ENCODE data around the gene KRT14. TPM values are rescaled to one million over a fixed set of nuclear protein-coding genes. Genes with fewer than 3 reads are reported as not detected.
"Not testable (repeated sequence)": the region's sequence is repeated elsewhere in the genome, so short reads cannot be mapped to it uniquely, and the experiment has no call there.

KRT14 gene
- total and polyA plus RNA-seq, 2 donors = 0.14 TPM; not detected in 1

- Histone ChIP-seq H3K4me1 (ENCODE audit: insufficient read depth) (no peaks in the 10 kb centered on the region), H3K27ac (ENCODE audit: low read depth) (no peak overlapping the region), H3K4me3 (ENCODE audit: low read depth, low read length) (no peak overlapping the region), H3K36me3 (ENCODE audit: insufficient read depth) (no peaks in the 10 kb centered on the region)
- WGBS = 84% methylated on average over 18 of the region's 20 CpGs
- DNase-seq (ENCODE audit: extremely low spot score) = no peak
Observed at GRCh38 chr17:41619036-41619926, 32.6 kb upstream of the KRT14 start.

- no peaks in the 10 kb centered on the region for H3K4me1 ChIP-seq (ENCODE audit: insufficient read depth)
- no peak overlapping the region for H3K27ac ChIP-seq (ENCODE audit: low read depth)
- 64% methylated on average over 13 of the region's 13 CpGs for WGBS
- DNase-seq (ENCODE audit: extremely low spot score) = no peak
- H3K36me3 ChIP-seq (ENCODE audit: insufficient read depth) = no peaks in the 10 kb centered on the region
- H3K4me3 ChIP-seq (ENCODE audit: low read depth, low read length) = no peak overlapping the region
Observed at GRCh38 chr17:41618341-41619035, 31.8 kb upstream of the KRT14 start.

GRCh38 chr17:41617698-41618097, 31.0 kb upstream of the KRT14 start:
- no peak for DNase-seq (ENCODE audit: extremely low spot score)
- Histone ChIP-seq H3K27ac (ENCODE audit: low read depth) (no peak overlapping the region), H3K4me1 (ENCODE audit: insufficient read depth) (no peaks in the 10 kb centered on the region), H3K4me3 (ENCODE audit: low read depth, low read length) (no peak overlapping the region), H3K36me3 (ENCODE audit: insufficient read depth) (no peaks in the 10 kb centered on the region)
- WGBS = 66% methylated on average over 11 of the region's 11 CpGs

- Histone ChIP-seq H3K4me1 (ENCODE audit: insufficient read depth) (no peaks in the 10 kb centered on the region), H3K36me3 (ENCODE audit: insufficient read depth) (no peaks in the 10 kb centered on the region), H3K4me3 (ENCODE audit: low read depth, low read length) (no peak overlapping the region), H3K27ac (ENCODE audit: low read depth) (no peak overlapping the region)
- no peak for DNase-seq (ENCODE audit: extremely low spot score)
- 86% methylated on average over 3 of the region's 3 CpGs for WGBS
Observed at GRCh38 chr17:41617136-41617535, 30.4 kb upstream of the KRT14 start.

- 78% methylated on average over 4 of the region's 4 CpGs for WGBS
- H3K36me3 ChIP-seq (ENCODE audit: insufficient read depth); DNase-seq (ENCODE audit: extremely low spot score); H3K4me3 ChIP-seq (ENCODE audit: low read depth, low read length); H3K27ac ChIP-seq (ENCODE audit: low read depth); H3K4me1 ChIP-seq (ENCODE audit: insufficient read depth): not testable (repeated sequence)
Observed at GRCh38 chr17:41616486-41616885, 29.8 kb upstream of the KRT14 start.

- no peak for DNase-seq (ENCODE audit: extremely low spot score)
- 29% methylated on average over 7 of the region's 7 CpGs for WGBS
- H3K4me3 ChIP-seq (ENCODE audit: low read depth, low read length) = no peak overlapping the region
- H3K27ac ChIP-seq (ENCODE audit: low read depth) = no peak overlapping the region
- no peaks in the 10 kb centered on the region for H3K36me3 ChIP-seq (ENCODE audit: insufficient read depth)
- H3K4me1 ChIP-seq (ENCODE audit: insufficient read depth) = no peaks in the 10 kb centered on the region
Observed at GRCh38 chr17:41615454-41615853, 28.8 kb upstream of the KRT14 start.

- DNase-seq (ENCODE audit: extremely low spot score); H3K4me3 ChIP-seq (ENCODE audit: low read depth, low read length); H3K4me1 ChIP-seq (ENCODE audit: insufficient read depth); H3K27ac ChIP-seq (ENCODE audit: low read depth); H3K36me3 ChIP-seq (ENCODE audit: insufficient read depth): not testable (repeated sequence)
- WGBS = 63% methylated on average over 9 of the region's 9 CpGs
Observed at GRCh38 chr17:41614767-41615166, 28.1 kb upstream of the KRT14 start.

GRCh38 chr17:41614098-41614497, 27.4 kb upstream of the KRT14 start:
- Histone ChIP-seq H3K27ac (ENCODE audit: low read depth) (no peak overlapping the region), H3K4me1 (ENCODE audit: insufficient read depth) (no peaks in the 10 kb centered on the region), H3K4me3 (ENCODE audit: low read depth, low read length) (no peak overlapping the region), H3K36me3 (ENCODE audit: insufficient read depth) (no peaks in the 10 kb centered on the region)
- WGBS = 92% methylated on average over 5 of the region's 5 CpGs
- DNase-seq (ENCODE audit: extremely low spot score) = no peak

GRCh38 chr17:41613277-41614082, 26.8 kb upstream of the KRT14 start:
- 91% methylated on average over 11 of the region's 11 CpGs for WGBS
- no peak overlapping the region for H3K27ac ChIP-seq (ENCODE audit: low read depth)
- no peaks in the 10 kb centered on the region for H3K4me1 ChIP-seq (ENCODE audit: insufficient read depth)
- H3K36me3 ChIP-seq (ENCODE audit: insufficient read depth) = no peaks in the 10 kb centered on the region
- DNase-seq (ENCODE audit: extremely low spot score) = no peak
- no peak overlapping the region for H3K4me3 ChIP-seq (ENCODE audit: low read depth, low read length)

GRCh38 chr17:41612376-41613160, 25.9 kb upstream of the KRT14 start, which contains the start of gene KRT16:
TSS of gene KRT16 (minus strand) at chr17:41612767. CDS start at chr17:41612688, 79 bp downstream.
- not testable (repeated sequence) for H3K4me3 ChIP-seq (ENCODE audit: low read depth, low read length); DNase-seq (ENCODE audit: extremely low spot score); H3K27ac ChIP-seq (ENCODE audit: low read depth); H3K36me3 ChIP-seq (ENCODE audit: insufficient read depth); H3K4me1 ChIP-seq (ENCODE audit: insufficient read depth)
- 72% methylated on average over 31 of the region's 31 CpGs for WGBS

GRCh38 chr17:41610965-41611640, 24.4 kb upstream of the KRT14 start:
- Histone ChIP-seq H3K4me1 (ENCODE audit: insufficient read depth) (no peaks in the 10 kb centered on the region), H3K36me3 (ENCODE audit: insufficient read depth) (no peaks in the 10 kb centered on the region), H3K27ac (ENCODE audit: low read depth) (no peak overlapping the region), H3K4me3 (ENCODE audit: low read depth, low read length) (no peak overlapping the region)
- no peak for DNase-seq (ENCODE audit: extremely low spot score)
- WGBS = 91% methylated on average over 25 of the region's 25 CpGs

GRCh38 chr17:41610061-41610517, 23.4 kb upstream of the KRT14 start:
- H3K36me3 ChIP-seq (ENCODE audit: insufficient read depth); DNase-seq (ENCODE audit: extremely low spot score); H3K4me3 ChIP-seq (ENCODE audit: low read depth, low read length); H3K4me1 ChIP-seq (ENCODE audit: insufficient read depth); H3K27ac ChIP-seq (ENCODE audit: low read depth): not testable (repeated sequence)
- 14% methylated on average over 10 of the region's 10 CpGs for WGBS

Measured in urinary bladder (tissue), 4 donors.